Uterus (tissue), 2 donors: ENCODE data around the gene GATA3.

Experiments
- CTCF ChIP-seq, 4 experiments: fragments of 200-600 bp in 2 of 4; fragments of 450-650 bp in 2 of 4; sonication (generic) in 2 of 4; IDR thresholded peaks; one replicate each; pipeline ENCODE4 v1.5.1; 2016 to 2019; ENCODE audit warnings: antibody characterized with exemption in 4 of 4, mild to moderate bottlenecking in 2 of 4, moderate library complexity in 1 of 4
- POLR2A ChIP-seq, 2 donors: fragments of 450-650 bp; IDR thresholded peaks; one replicate each; pipeline ENCODE4 v1.6.1; 2016; ENCODE audit warnings: antibody characterized with exemption in 2 of 2, mild to moderate bottlenecking in 1 of 2, moderate library complexity in 1 of 2

GRCh38 chr10:8065651-8066050, 11.2 kb downstream of the GATA3 start:
- TF ChIP-seq CTCF (IDR thresholded peaks at IDR 0.05) (no peak), POLR2A (IDR thresholded peaks at IDR 0.05) (no peak)
